GM12891 (cell line): ENCODE data around the gene NOG.

Experiments used
- POLR2A ChIP-seq: IDR thresholded peaks from 2 replicates; pipeline ENCODE4 v1.6.1; 2011; ENCODE audit warnings: low read depth, low read length, control low read depth
- POLR2AphosphoS5 ChIP-seq: IDR thresholded peaks from 2 replicates; pipeline ENCODE4 v1.6.1; 2011; ENCODE audit warnings: low read depth, low read length, control low read depth
- SPI1 ChIP-seq: IDR thresholded peaks from 2 replicates; pipeline ENCODE4 v1.6.1; 2011; ENCODE audit warnings: low read depth, low read length, control low read depth
- TAF1 ChIP-seq: IDR thresholded peaks from 2 replicates; pipeline ENCODE4 v1.6.1; 2011; ENCODE audit warnings: low read depth, low read length, control low read depth

GRCh38 chr17:56608944-56609343 lies 15.4 kb downstream of the NOG start:
- TF ChIP-seq POLR2AphosphoS5 (no peak), TAF1 (no peak), POLR2A (no peak), SPI1 (no peak)
